K562 (cell line): ENCODE results near the gene LRRC25. TPM values are rescaled to one million over a fixed set of nuclear protein-coding genes. Genes with fewer than 3 reads are reported as not detected.
A peak's percentile ranks its signal among the peaks of the same experiment; 100 is the strongest.

Experiments used
- CCNT2 ChIP-seq: IDR thresholded peaks from 2 replicates; pipeline ENCODE4 v1.6.1; 2011; ENCODE audit warnings: borderline replicate concordance, low read depth, mild to moderate bottlenecking, moderate library complexity, mixed read lengths, low read length; ENCODE audit not compliant: insufficient read length; ENCODE audit errors: extremely low read depth
- DACH1 ChIP-seq: fragments of 450-650 bp; IDR thresholded peaks from 2 replicates; pipeline ENCODE4 v1.6.1; 2018; ENCODE audit not compliant: partially characterized antibody
- DEAF1 ChIP-seq: fragments of 450-650 bp; formaldehyde crosslinking; IDR thresholded peaks from 2 replicates; pipeline ENCODE4 v1.4.0; 2020; ENCODE audit warnings: mild to moderate bottlenecking, moderate library complexity
- HDGF ChIP-seq: fragments of 450-650 bp; IDR thresholded peaks from 2 replicates; pipeline ENCODE4 v1.6.1; 2016
- IRF9 ChIP-seq: fragments of 450-650 bp; IDR thresholded peaks from 2 replicates; pipeline ENCODE4 v1.6.1; 2016; ENCODE audit warnings: missing biosample characterization, missing genetic modification characterization
- MGA ChIP-seq: fragments of 450-650 bp; IDR thresholded peaks from 2 replicates; pipeline ENCODE4 v1.6.1; 2016; ENCODE audit warnings: mild to moderate bottlenecking, moderate library complexity
- polyA plus RNA-seq, 8 experiments: library from polyadenylated mRNA; depleted of rRNA in 4 of 8; stranded (reverse) in 5 of 8; unstranded in 3 of 8; fragments of >200 nt; fragmentation: Nextera tagmentation in 2 of 8; fragmentation: Illumina TruSeq in 1 of 8; extraction: Ambion mirVana in 2 of 8; extraction: Trizol in 1 of 8; gene quantifications; 2 replicates each; pipeline versions ENCODE4 v1.2.1 to v1.2.3, GENCODE V29; 2011 to 2014; ENCODE audit warnings: inconsistent platforms in 1 of 8, missing spikeins in 1 of 8
- total RNA-seq, 7 experiments: library from RNA; depleted of rRNA in 6 of 7; stranded (reverse); fragments of >200 nt in 6 of 7; fragmentation: Illumina TruSeq in 2 of 7; extraction: Trizol in 2 of 7; gene quantifications; 2 replicates each; pipeline versions ENCODE4 v1.2.1 to v1.2.3, GENCODE V29; 2011 to 2021; ENCODE audit warnings: low replicate concordance in 1 of 7
- TF ChIP-seq, protein P1 (sequence below): sonication (generic); formaldehyde crosslinking; IDR thresholded peaks from 2 replicates; pipeline ENCODE4 v1.8.1; 2022; ENCODE audit warnings: missing genetic modification reagents
- TF ChIP-seq, protein P2 (sequence below): fragments of 250-450 bp; sonication (Bioruptor Pico); IDR thresholded peaks from 2 replicates; pipeline ENCODE4 v1.4.0; 2020; ENCODE audit warnings: mild to moderate bottlenecking

Gene LRRC25
- total and polyA plus RNA-seq, 9 of the 15 experiments (the other 6 are each of a cell fraction or from before 2014, with no cell fraction given) = 0.07 to 0.36 (median 0.10) TPM; not detected in 3

DNA sequence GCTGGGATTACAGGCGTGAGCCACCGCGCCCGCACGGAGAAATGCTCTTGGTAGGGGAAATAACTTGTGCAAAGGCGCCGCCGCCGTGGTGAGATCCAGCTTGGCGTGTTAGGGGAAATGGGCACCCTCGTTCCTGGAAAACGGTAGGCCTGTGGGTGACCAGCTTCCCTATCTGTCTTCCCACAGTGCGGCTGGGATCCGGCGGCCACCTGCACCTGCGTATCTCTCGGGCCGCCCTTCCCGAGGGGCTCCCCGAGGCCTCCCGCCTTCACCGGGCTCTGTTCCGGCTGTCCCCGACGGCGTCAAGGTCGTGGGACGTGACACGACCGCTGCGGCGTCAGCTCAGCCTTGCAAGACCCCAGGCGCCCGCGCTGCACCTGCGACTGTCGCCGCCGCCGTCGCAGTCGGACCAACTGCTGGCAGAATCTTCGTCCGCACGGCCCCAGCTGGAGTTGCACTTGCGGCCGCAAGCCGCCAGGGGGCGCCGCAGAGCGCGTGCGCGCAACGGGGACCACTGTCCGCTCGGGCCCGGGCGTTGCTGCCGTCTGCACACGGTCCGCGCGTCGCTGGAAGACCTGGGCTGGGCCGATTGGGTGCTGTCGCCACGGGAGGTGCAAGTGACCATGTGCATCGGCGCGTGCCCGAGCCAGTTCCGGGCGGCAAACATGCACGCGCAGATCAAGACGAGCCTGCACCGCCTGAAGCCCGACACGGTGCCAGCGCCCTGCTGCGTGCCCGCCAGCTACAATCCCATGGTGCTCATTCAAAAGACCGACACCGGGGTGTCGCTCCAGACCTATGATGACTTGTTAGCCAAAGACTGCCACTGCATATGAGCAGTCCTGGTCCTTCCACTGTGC lies 9.1 kb downstream of the LRRC25 start (continued):
- peak; percentile 88 for TF ChIP-seq MGA
- peak; percentile 64 for TF ChIP-seq DACH1
- peak; percentile 67 for TF ChIP-seq DEAF1
- TF ChIP-seq HDGF = peak; percentile 42; the same call in 1 of the 2 replicates
- peak; percentile 95 for TF ChIP-seq CCNT2
- TF ChIP-seq, protein P1, sequence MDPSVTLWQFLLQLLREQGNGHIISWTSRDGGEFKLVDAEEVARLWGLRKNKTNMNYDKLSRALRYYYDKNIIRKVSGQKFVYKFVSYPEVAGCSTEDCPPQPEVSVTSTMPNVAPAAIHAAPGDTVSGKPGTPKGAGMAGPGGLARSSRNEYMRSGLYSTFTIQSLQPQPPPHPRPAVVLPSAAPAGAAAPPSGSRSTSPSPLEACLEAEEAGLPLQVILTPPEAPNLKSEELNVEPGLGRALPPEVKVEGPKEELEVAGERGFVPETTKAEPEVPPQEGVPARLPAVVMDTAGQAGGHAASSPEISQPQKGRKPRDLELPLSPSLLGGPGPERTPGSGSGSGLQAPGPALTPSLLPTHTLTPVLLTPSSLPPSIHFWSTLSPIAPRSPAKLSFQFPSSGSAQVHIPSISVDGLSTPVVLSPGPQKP (CRISPR knock-in tag) = no peak
- TF ChIP-seq, protein P2, sequence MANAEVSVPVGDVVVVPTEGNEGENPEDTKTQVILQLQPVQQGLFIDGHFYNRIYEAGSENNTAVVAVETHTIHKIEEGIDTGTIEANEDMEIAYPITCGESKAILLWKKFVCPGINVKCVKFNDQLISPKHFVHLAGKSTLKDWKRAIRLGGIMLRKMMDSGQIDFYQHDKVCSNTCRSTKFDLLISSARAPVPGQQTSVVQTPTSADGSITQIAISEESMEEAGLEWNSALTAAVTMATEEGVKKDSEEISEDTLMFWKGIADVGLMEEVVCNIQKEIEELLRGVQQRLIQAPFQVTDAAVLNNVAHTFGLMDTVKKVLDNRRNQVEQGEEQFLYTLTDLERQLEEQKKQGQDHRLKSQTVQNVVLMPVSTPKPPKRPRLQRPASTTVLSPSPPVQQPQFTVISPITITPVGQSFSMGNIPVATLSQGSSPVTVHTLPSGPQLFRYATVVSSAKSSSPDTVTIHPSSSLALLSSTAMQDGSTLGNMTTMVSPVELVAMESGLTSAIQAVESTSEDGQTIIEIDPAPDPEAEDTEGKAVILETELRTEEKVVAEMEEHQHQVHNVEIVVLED (CRISPR knock-in tag) = peak; percentile 80
- no peak for TF ChIP-seq IRF9
